CD14-positive monocyte (primary cell): Measurements from ENCODE around the gene FXR1. TPM values are rescaled to one million over a fixed set of nuclear protein-coding genes. Genes with fewer than 3 reads are reported as not detected.

Experiments used
- DNase-seq, 3 donors: peaks; one replicate each; pipeline ENCODE4 v3.0.0-alpha.2; 2011 to 2022
- H2AFZ ChIP-seq: 2 replicates; pipeline ENCODE4 v1.6.0; 2012; ENCODE audit warnings: mild to moderate bottlenecking, low read depth, low read length, inconsistent platforms; ENCODE audit not compliant: insufficient read depth, poor library complexity, severe bottlenecking
- H3K27ac ChIP-seq, 2 donors: 1 replicate in 1 of 2; 2 replicates in 1 of 2; pipeline ENCODE4 v1.5.1; 2012 to 2013; ENCODE audit warnings: low read length in 2 of 2, control low read depth in 1 of 2, inconsistent platforms in 1 of 2, low read depth in 1 of 2, mild to moderate bottlenecking in 1 of 2
- H3K27me3 ChIP-seq, 2 donors: one replicate each; pipeline versions ENCODE4 v1.6.0 to v1.6.1; 2011 to 2013; ENCODE audit warnings: low read length in 2 of 2; ENCODE audit not compliant: control insufficient read depth in 2 of 2, insufficient read depth in 2 of 2
- H3K36me3 ChIP-seq, 2 donors: replicated peaks in 1 of 2; 1 replicate in 1 of 2; 2 replicates in 1 of 2; pipeline versions ENCODE4 v1.5.1 to v1.6.1; 2012 to 2013; ENCODE audit warnings: low read length in 2 of 2, control low read depth in 1 of 2, inconsistent platforms in 1 of 2, mild to moderate bottlenecking in 1 of 2; ENCODE audit not compliant: insufficient read depth in 2 of 2, control insufficient read depth in 1 of 2
- H3K4me1 ChIP-seq, 2 donors: 1 replicate in 1 of 2; 2 replicates in 1 of 2; pipeline versions ENCODE4 v1.5.1 to v1.6.1; 2012 to 2013; ENCODE audit warnings: low read length in 2 of 2, control low read depth in 1 of 2, inconsistent platforms in 1 of 2, mild to moderate bottlenecking in 1 of 2, moderate library complexity in 1 of 2; ENCODE audit not compliant: insufficient read depth in 2 of 2, control insufficient read depth in 1 of 2
- H3K4me2 ChIP-seq: replicated peaks from 2 replicates; pipeline ENCODE3; 2012; ENCODE audit warnings: low read length, moderate library complexity, mild to moderate bottlenecking; ENCODE audit not compliant: poor library complexity, severe bottlenecking; ENCODE audit errors: extremely low read depth
- H3K4me3 ChIP-seq, 3 experiments: fragments of 200-600 bp in 1 of 3; sonication (generic) in 1 of 3; replicated peaks in 1 of 3; 1 replicate in 2 of 3; 2 replicates in 1 of 3; pipeline ENCODE4 v1.5.1; 2011 to 2013; ENCODE audit warnings: low read length in 3 of 3, mild to moderate bottlenecking in 3 of 3, control low read depth in 2 of 3, low read depth in 2 of 3, inconsistent platforms in 1 of 3, moderate library complexity in 1 of 3
- H3K79me2 ChIP-seq: 2 replicates; pipeline ENCODE4 v1.6.0; 2012; ENCODE audit warnings: mild to moderate bottlenecking, control low read depth, inconsistent platforms, low read length, moderate library complexity; ENCODE audit not compliant: insufficient read depth
- H3K9ac ChIP-seq: 2 replicates; pipeline ENCODE4 v1.6.0; 2017; ENCODE audit warnings: low read length, mild to moderate bottlenecking; ENCODE audit not compliant: insufficient read depth, poor library complexity, severe bottlenecking
- H3K9me3 ChIP-seq, 2 donors: replicated peaks in 1 of 2; 1 replicate in 1 of 2; 2 replicates in 1 of 2; pipeline versions ENCODE4 v1.5.1 to v1.6.1; 2012 to 2013; ENCODE audit warnings: low read length in 2 of 2, control low read depth in 1 of 2; ENCODE audit not compliant: control insufficient read depth in 1 of 2, insufficient read depth in 1 of 2
- H4K20me1 ChIP-seq: 2 replicates; pipeline ENCODE4 v1.6.0; 2012; ENCODE audit warnings: mild to moderate bottlenecking, low read length, control low read depth, moderate library complexity; ENCODE audit not compliant: insufficient read depth
- H3K27ac Mint-ChIP-seq, 7 donors: one replicate each; pipeline ENCODE4 v1.8.0; 2020; ENCODE audit warnings: mild to moderate bottlenecking in 7 of 7, mixed read lengths in 7 of 7, moderate library complexity in 6 of 7, inconsistent platforms in 2 of 7
- H3K27me3 Mint-ChIP-seq, 3 donors: one replicate each; pipeline ENCODE4 v1.8.0; 2021 to 2022; ENCODE audit warnings: low read depth in 3 of 3, mild to moderate bottlenecking in 3 of 3, mixed read lengths in 3 of 3, moderate library complexity in 3 of 3, inconsistent platforms in 1 of 3
- H3K36me3 Mint-ChIP-seq, 2 donors: one replicate each; pipeline ENCODE4 v1.8.0; 2020; ENCODE audit warnings: mixed read lengths in 2 of 2, inconsistent platforms in 1 of 2, mild to moderate bottlenecking in 1 of 2
- H3K4me1 Mint-ChIP-seq: one replicate; pipeline ENCODE4 v1.8.0; 2020; ENCODE audit warnings: mild to moderate bottlenecking, mixed read lengths
- H3K4me3 Mint-ChIP-seq, 2 donors: one replicate each; pipeline ENCODE4 v1.8.0; 2020; ENCODE audit warnings: mild to moderate bottlenecking in 2 of 2, mixed read lengths in 2 of 2, moderate library complexity in 1 of 2
- H3K9me3 Mint-ChIP-seq, 7 donors: one replicate each; pipeline ENCODE4 v1.8.0; 2020 to 2022; ENCODE audit warnings: mixed read lengths in 7 of 7, mild to moderate bottlenecking in 6 of 7, moderate library complexity in 6 of 7, inconsistent platforms in 2 of 7
- WGBS: methylation state at CpG from one replicate; pipeline ENCODE4 v1.1.5; 2013; ENCODE audit warnings: missing lambda C conversion rate; ENCODE audit not compliant: insufficient coverage; 5-methylcytosine and 5-hydroxymethylcytosine counted together
- intact Hi-C, 2 donors: fragments of 100-400 bp; cut with micrococcal nuclease; formaldehyde crosslinking; loops; one replicate each; pipeline versions ENCODE4 v1.15.0 to v1.15.1; 2023
- polyA plus RNA-seq, 3 donors: library from polyadenylated mRNA; depleted of rRNA in 1 of 3; unstranded in 2 of 3; stranded (reverse) in 1 of 3; fragments of 300-500 nt in 2 of 3; fragments of >200 nt in 1 of 3; fragmentation: Illumina TruSeq in 2 of 3; gene quantifications; 1 replicate in 2 of 3; 2 replicates in 1 of 3; pipeline ENCODE4 v1.2.3, GENCODE V29; 2012 to 2021
- TF ChIP-seq, protein P1 (sequence below): fragments of 200-600 bp; IDR thresholded peaks from one replicate; pipeline ENCODE4 v1.8.0; 2022; ENCODE audit warnings: antibody characterized with exemption, mild to moderate bottlenecking

The FXR1 gene
- polyA plus RNA-seq, 3 donors = 22.4 to 58.6 (median 32.3) TPM

DNA sequence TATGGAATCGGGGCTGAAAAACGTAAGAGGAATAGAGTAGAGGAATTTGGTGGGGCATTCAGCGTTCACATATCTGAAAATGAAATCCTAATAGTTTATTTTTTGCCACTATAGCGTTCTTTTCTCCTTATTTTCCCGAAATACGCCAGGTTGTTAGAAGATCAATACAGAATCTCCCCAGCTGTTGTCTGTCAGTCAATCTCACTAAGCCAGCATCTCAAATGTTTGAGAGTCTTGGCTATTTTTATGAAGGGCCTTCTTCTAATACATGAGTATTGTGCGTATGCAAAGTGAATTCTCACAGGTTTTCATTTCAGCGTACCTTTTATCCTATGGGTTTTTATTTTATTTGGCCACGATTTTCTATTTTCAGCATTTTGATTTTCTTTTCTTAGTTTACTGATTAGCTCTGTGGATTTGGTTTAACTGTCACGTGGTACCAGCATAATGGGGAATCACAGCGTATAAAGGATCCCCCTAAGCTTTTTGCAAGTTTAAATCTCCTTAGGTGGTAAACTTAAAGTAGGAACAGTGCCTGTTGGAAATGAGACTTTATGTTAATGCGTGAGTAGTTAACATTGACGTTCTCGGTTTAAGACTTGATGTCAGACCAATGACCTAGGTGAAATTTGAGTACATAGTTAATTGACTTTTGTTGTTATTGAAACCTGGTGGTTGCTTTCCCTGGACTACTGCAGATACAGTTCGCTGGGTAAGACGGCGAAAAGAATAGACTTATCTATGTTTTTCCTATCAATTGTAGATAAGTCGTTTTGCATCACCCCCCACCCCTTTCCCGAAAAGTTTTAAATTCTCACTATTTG is 1.3 kb downstream of the FXR1 start:
- WGBS = 49% methylated on average over 4 of the region's 19 CpGs
- Histone ChIP-seq H4K20me1 (peaks cover 60% of the 10 kb centered on the region), H3K4me3 (peak overlapping the region; percentile 94 to 98 (median 96)), H3K4me1 (peaks cover 18 to 28% of the 10 kb centered on the region in 2 donors), H3K9me3 (no peaks in the 10 kb centered on the region), H3K9ac (peak overlapping the region; percentile 94), H3K27me3 (no peaks in the 10 kb centered on the region), H2AFZ (peak overlapping the region; percentile 95), H3K36me3 (peaks cover 0 to 16% of the 10 kb centered on the region in 2 donors), H3K4me2 (peak overlapping the region; percentile 93), H3K79me2 (peaks cover 64% of the 10 kb centered on the region), H3K27ac (peak overlapping the region in 1 of 2 donors; percentile 96)
- Mint-ChIP-seq H3K27me3 (peaks cover 0 to 2% (median 0%) of the 10 kb centered on the region in 3 donors), H3K4me1 (peaks cover 24% of the 10 kb centered on the region), H3K27ac (peak overlapping the region in 6 of 7 donors; percentile 91 to 98 (median 96)), H3K36me3 (peaks cover 0 to 18% of the 10 kb centered on the region in 2 donors), H3K4me3 (peak overlapping the region; percentile 90 to 96), H3K9me3 (no peaks in the 10 kb centered on the region)
- no peak for DNase-seq
- intact Hi-C loops = loop anchor here in 1 of 2 donors (5.0 kb wide), 1 partner anchor 74 kb away; the partner anchor contains the start of gene DNAJC19
- TF ChIP-seq, protein P1, sequence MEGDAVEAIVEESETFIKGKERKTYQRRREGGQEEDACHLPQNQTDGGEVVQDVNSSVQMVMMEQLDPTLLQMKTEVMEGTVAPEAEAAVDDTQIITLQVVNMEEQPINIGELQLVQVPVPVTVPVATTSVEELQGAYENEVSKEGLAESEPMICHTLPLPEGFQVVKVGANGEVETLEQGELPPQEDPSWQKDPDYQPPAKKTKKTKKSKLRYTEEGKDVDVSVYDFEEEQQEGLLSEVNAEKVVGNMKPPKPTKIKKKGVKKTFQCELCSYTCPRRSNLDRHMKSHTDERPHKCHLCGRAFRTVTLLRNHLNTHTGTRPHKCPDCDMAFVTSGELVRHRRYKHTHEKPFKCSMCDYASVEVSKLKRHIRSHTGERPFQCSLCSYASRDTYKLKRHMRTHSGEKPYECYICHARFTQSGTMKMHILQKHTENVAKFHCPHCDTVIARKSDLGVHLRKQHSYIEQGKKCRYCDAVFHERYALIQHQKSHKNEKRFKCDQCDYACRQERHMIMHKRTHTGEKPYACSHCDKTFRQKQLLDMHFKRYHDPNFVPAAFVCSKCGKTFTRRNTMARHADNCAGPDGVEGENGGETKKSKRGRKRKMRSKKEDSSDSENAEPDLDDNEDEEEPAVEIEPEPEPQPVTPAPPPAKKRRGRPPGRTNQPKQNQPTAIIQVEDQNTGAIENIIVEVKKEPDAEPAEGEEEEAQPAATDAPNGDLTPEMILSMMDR = no peak

DNA sequence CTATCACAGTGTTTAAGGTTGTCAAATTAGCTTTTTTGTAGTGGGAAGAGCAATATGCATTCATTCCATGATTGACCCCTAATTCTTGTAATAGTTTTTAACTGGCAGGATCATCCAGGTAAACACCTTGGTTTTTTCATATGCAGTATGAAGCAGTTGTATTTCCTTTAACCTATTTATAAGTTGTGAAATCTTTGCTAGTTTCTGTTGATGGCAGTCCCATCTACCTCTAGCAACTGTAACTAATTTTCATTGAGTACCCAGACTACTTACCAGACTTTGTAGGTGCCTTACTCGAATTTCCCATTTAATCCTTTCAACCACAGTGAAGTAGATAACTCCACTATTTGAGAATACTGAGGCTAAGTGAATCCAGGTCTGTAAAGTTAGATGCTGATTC is 6.1 kb downstream of the FXR1 start:
- no peak overlapping the region for H3K4me2 ChIP-seq
- no peak overlapping the region for H3K9ac ChIP-seq

More for the DNA sequence above, 6.1 kb downstream of the FXR1 start:
- H4K20me1 ChIP-seq = peaks cover 99% of the 10 kb centered on the region
- H3K36me3 Mint-ChIP-seq = peaks cover 0 to 18% of the 10 kb centered on the region in 2 donors
- H3K27ac ChIP-seq = peak overlapping the region in 1 of 2 donors; percentile 8
- H3K9me3 ChIP-seq = no peaks in the 10 kb centered on the region
- TF ChIP-seq, protein P1 = no peak
- no peaks in the 10 kb centered on the region for H3K27me3 ChIP-seq
- H3K36me3 ChIP-seq = peaks cover 0 to 16% of the 10 kb centered on the region in 2 donors
- H3K4me3 ChIP-seq = no peak overlapping the region
- H3K4me1 Mint-ChIP-seq = peaks cover 21% of the 10 kb centered on the region
- no peak overlapping the region for H2AFZ ChIP-seq
- H3K27ac Mint-ChIP-seq = peak overlapping the region in 2 of 7 donors; percentile 25 to 46
- no CpG with 5 or more reads among the region's 1 CpG for WGBS
- no peaks in the 10 kb centered on the region for H3K9me3 Mint-ChIP-seq
- H3K4me3 Mint-ChIP-seq = no peak overlapping the region
- H3K79me2 ChIP-seq = peaks cover 100% of the 10 kb centered on the region
- intact Hi-C loops = loop anchor here in 1 of 2 donors (5.0 kb wide), 1 partner anchor 74 kb away; no protein-coding TSS in a partner anchor
- no peak for DNase-seq
- no peaks in the 10 kb centered on the region for H3K27me3 Mint-ChIP-seq
- H3K4me1 ChIP-seq = peaks cover 7 to 14% of the 10 kb centered on the region in 2 donors
